Ishikawa (cell line): ENCODE results near the gene LFNG.

Source experiments
- CEBPB ChIP-seq: IDR thresholded peaks from 2 replicates; pipeline ENCODE4 v1.6.1; 2012
- EGR1 ChIP-seq: IDR thresholded peaks from 2 replicates; pipeline ENCODE4 v1.6.1; 2012
- TAF1 ChIP-seq: IDR thresholded peaks from 2 replicates; pipeline ENCODE4 v1.6.1; 2012; ENCODE audit warnings: low read depth, mild to moderate bottlenecking
- YY1 ChIP-seq: IDR thresholded peaks from 2 replicates; pipeline ENCODE4 v1.6.1; 2012; ENCODE audit warnings: low read depth
- ZBTB7A ChIP-seq: IDR thresholded peaks from 2 replicates; pipeline ENCODE4 v1.6.1; 2012; ENCODE audit warnings: low read depth
- TF ChIP-seq, protein P1 (sequence below): IDR thresholded peaks from 2 replicates; pipeline ENCODE4 v1.6.1; 2012
- TF ChIP-seq, protein P2 (sequence below): IDR thresholded peaks from 2 replicates; pipeline ENCODE4 v1.6.1; 2012; ENCODE audit warnings: low read depth, mild to moderate bottlenecking

DNA sequence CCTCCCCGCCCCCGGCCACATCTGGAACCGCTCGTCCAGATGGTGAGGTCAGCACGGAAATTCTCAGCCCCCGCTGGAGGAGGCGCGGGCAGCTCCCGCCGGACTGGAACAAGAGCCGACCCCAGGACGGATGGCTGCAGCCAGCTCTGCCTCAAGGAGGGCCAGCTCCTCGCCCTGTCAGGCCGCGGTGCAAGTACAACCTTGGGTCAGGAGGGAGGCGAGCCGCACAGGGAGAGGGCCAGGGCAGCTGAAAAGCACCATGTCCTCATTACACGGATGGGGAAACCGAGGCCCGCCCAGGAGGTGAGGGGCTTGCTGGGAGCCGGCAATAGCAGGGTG lies 39.5 kb upstream of the LFNG start:
- TF ChIP-seq YY1, result no peak
- TF ChIP-seq, protein P1, sequence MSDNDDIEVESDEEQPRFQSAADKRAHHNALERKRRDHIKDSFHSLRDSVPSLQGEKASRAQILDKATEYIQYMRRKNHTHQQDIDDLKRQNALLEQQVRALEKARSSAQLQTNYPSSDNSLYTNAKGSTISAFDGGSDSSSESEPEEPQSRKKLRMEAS, result no peak
- TF ChIP-seq, protein P2, sequence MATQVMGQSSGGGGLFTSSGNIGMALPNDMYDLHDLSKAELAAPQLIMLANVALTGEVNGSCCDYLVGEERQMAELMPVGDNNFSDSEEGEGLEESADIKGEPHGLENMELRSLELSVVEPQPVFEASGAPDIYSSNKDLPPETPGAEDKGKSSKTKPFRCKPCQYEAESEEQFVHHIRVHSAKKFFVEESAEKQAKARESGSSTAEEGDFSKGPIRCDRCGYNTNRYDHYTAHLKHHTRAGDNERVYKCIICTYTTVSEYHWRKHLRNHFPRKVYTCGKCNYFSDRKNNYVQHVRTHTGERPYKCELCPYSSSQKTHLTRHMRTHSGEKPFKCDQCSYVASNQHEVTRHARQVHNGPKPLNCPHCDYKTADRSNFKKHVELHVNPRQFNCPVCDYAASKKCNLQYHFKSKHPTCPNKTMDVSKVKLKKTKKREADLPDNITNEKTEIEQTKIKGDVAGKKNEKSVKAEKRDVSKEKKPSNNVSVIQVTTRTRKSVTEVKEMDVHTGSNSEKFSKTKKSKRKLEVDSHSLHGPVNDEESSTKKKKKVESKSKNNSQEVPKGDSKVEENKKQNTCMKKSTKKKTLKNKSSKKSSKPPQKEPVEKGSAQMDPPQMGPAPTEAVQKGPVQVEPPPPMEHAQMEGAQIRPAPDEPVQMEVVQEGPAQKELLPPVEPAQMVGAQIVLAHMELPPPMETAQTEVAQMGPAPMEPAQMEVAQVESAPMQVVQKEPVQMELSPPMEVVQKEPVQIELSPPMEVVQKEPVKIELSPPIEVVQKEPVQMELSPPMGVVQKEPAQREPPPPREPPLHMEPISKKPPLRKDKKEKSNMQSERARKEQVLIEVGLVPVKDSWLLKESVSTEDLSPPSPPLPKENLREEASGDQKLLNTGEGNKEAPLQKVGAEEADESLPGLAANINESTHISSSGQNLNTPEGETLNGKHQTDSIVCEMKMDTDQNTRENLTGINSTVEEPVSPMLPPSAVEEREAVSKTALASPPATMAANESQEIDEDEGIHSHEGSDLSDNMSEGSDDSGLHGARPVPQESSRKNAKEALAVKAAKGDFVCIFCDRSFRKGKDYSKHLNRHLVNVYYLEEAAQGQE, result no peak
- no peak for TF ChIP-seq ZBTB7A
- no peak for TF ChIP-seq EGR1
- no peak for TF ChIP-seq TAF1
- no peak for TF ChIP-seq CEBPB
